Panc1 (cell line): ENCODE data around the gene PCED1B.
"Not testable (repeated sequence)": the region's sequence is repeated elsewhere in the genome, so short reads cannot be mapped to it uniquely, and the experiment has no call there.

ENCODE experiments used
- POLR2AphosphoS5 ChIP-seq: IDR thresholded peaks from 2 replicates; pipeline ENCODE4 v1.6.1; 2012; ENCODE audit warnings: mild to moderate bottlenecking, low read depth, low read length, moderate library complexity
- SIN3A ChIP-seq: IDR thresholded peaks from 2 replicates; pipeline ENCODE4 v1.6.1; 2012; ENCODE audit warnings: low read depth, mild to moderate bottlenecking, low read length, moderate library complexity, borderline replicate concordance; ENCODE audit not compliant: insufficient read depth
- TF ChIP-seq, protein P1 (sequence below): fragments of 450-650 bp; IDR thresholded peaks from 2 replicates; pipeline ENCODE4 v1.5.1; 2017; ENCODE audit warnings: mild to moderate bottlenecking
- TF ChIP-seq, protein P2 (sequence below), 2 experiments: IDR thresholded peaks; 2 replicates each; pipeline ENCODE4 v1.6.1; 2011 to 2012; ENCODE audit warnings: low read depth in 2 of 2, control low read depth in 1 of 2, low read length in 1 of 2, mild to moderate bottlenecking in 1 of 2, moderate library complexity in 1 of 2; ENCODE audit not compliant: insufficient read depth in 1 of 2

DNA sequence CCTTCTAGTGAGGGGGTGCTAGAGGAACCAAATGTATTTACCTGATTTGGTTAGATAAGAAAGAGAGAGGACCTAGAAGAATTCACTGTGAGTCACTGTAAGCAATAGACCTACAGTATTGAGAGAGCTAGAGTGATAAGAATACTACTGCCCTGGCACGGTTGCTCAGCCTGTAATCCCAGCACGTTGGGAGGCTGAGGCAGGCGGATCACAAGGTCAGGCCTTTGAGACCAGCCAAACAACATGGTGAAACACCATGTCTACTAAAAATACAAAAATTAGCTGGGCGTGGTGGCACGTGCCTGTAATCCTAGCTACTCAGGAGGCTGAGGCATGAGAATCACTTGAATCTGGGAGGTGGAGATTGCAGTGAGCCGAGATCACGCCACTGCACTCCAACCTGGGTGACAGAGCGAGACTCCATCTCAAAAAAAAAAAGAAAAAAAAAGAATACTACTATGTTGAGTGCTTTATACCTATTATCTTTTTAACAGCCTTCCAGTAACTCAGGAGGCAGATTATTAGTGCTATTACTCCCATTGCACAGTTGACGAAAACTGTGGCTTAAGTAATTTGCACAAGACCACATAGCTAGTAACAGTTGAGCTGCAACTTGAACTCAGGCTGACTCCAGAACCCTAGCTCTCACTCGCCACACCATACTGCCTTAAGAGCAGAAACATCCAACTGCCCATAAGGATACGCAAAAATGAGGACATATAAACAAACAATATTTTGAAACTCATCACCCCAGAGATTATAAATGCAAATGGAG is 102.9 kb downstream of the PCED1B start:
- TF ChIP-seq, protein P1, sequence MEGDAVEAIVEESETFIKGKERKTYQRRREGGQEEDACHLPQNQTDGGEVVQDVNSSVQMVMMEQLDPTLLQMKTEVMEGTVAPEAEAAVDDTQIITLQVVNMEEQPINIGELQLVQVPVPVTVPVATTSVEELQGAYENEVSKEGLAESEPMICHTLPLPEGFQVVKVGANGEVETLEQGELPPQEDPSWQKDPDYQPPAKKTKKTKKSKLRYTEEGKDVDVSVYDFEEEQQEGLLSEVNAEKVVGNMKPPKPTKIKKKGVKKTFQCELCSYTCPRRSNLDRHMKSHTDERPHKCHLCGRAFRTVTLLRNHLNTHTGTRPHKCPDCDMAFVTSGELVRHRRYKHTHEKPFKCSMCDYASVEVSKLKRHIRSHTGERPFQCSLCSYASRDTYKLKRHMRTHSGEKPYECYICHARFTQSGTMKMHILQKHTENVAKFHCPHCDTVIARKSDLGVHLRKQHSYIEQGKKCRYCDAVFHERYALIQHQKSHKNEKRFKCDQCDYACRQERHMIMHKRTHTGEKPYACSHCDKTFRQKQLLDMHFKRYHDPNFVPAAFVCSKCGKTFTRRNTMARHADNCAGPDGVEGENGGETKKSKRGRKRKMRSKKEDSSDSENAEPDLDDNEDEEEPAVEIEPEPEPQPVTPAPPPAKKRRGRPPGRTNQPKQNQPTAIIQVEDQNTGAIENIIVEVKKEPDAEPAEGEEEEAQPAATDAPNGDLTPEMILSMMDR: not testable (repeated sequence)
- TF ChIP-seq POLR2AphosphoS5, SIN3A: not testable (repeated sequence)
- TF ChIP-seq, protein P2, sequence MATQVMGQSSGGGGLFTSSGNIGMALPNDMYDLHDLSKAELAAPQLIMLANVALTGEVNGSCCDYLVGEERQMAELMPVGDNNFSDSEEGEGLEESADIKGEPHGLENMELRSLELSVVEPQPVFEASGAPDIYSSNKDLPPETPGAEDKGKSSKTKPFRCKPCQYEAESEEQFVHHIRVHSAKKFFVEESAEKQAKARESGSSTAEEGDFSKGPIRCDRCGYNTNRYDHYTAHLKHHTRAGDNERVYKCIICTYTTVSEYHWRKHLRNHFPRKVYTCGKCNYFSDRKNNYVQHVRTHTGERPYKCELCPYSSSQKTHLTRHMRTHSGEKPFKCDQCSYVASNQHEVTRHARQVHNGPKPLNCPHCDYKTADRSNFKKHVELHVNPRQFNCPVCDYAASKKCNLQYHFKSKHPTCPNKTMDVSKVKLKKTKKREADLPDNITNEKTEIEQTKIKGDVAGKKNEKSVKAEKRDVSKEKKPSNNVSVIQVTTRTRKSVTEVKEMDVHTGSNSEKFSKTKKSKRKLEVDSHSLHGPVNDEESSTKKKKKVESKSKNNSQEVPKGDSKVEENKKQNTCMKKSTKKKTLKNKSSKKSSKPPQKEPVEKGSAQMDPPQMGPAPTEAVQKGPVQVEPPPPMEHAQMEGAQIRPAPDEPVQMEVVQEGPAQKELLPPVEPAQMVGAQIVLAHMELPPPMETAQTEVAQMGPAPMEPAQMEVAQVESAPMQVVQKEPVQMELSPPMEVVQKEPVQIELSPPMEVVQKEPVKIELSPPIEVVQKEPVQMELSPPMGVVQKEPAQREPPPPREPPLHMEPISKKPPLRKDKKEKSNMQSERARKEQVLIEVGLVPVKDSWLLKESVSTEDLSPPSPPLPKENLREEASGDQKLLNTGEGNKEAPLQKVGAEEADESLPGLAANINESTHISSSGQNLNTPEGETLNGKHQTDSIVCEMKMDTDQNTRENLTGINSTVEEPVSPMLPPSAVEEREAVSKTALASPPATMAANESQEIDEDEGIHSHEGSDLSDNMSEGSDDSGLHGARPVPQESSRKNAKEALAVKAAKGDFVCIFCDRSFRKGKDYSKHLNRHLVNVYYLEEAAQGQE (IDR thresholded peaks at IDR 0.05; ENCODE audit: insufficient read depth in 1 of 2, low read depth in 2 of 2, low read length in 1 of 2): not testable (repeated sequence)
